Activated naive CD4-positive, alpha-beta T cell treated with anti-CD3 and anti-CD28 coated beads, Interleukin-2, amount 10 ng/mL, durations not matched to agents 7 days and 5 days (primary cell): Measurements from ENCODE around the gene SEPTIN10.

Experiments
- CTCF ChIA-PET: fragments of 350-600 bp; sonication (Branson Sonifier 250); formaldehyde crosslinking; loops from one replicate; lab custom pipeline; 2021; ENCODE audit warnings: antibody characterized with exemption; lab: Charles Lee
- DNase-seq: peaks from one replicate; pipeline ENCODE4 v3.0.0-alpha.2; 2020
- H3K27ac Mint-ChIP-seq: one replicate; pipeline ENCODE4 v1.8.0; 2021; ENCODE audit warnings: mild to moderate bottlenecking, moderate library complexity, mixed read lengths
- H3K27me3 Mint-ChIP-seq: one replicate; pipeline ENCODE4 v1.8.0; 2021; ENCODE audit warnings: mild to moderate bottlenecking, mixed read lengths
- H3K36me3 Mint-ChIP-seq: one replicate; pipeline ENCODE4 v1.8.0; 2021; ENCODE audit warnings: mixed read lengths
- H3K4me1 Mint-ChIP-seq: one replicate; pipeline ENCODE4 v1.8.0; 2021; ENCODE audit warnings: mixed read lengths
- H3K4me3 Mint-ChIP-seq: one replicate; pipeline ENCODE4 v1.8.0; 2021; ENCODE audit warnings: mild to moderate bottlenecking, moderate library complexity, mixed read lengths
- H3K9me3 Mint-ChIP-seq: one replicate; pipeline ENCODE4 v1.8.0; 2021; ENCODE audit warnings: mixed read lengths

SEPTIN10 gene

GRCh38 chr2:109531896-109532727 lies 81.7 kb downstream of the SEPTIN10 start:
- Mint-ChIP-seq H3K4me3 (no peak overlapping the region), H3K36me3 (no peaks in the 10 kb centered on the region), H3K27ac (no peak overlapping the region), H3K9me3 (no peaks in the 10 kb centered on the region), H3K27me3 (peaks cover 47% of the 10 kb centered on the region), H3K4me1 (no peaks in the 10 kb centered on the region)
- CTCF ChIA-PET: interaction anchor here (1.2 to 2.3 kb wide), 3 partner anchors 13 to 22 kb away, joined by 5 to 11 read pairs (median 6); no protein-coding TSS in a partner anchor
- DNase-seq: no peak

DNA sequence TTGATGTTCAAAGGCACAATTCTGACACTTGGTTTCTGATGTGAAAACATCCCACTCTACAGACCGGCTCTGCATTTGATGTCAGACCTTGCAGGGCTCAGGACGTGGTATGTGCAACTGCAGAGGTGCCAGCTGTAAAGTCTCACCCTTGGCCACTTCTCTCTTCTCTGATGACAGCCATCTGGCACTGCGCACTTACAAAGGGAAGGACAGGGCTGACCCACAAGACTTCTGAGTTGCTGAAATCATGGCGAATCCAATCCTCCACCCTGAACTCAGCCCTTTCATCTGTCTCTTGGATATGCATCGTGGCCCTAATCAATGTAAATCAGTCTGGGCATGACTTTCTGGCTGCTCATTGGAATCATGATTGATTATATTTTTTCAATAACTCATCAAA lies 82.5 kb downstream of the SEPTIN10 start:
- CTCF ChIA-PET: interaction anchor here (1.2 kb wide), 1 partner anchor 15 kb away, joined by 5 read pairs; no protein-coding TSS in a partner anchor
- no peak overlapping the region for H3K27ac Mint-ChIP-seq
- H3K4me3 Mint-ChIP-seq: no peak overlapping the region
- no peak for DNase-seq
- H3K9me3 Mint-ChIP-seq: no peaks in the 10 kb centered on the region
- H3K36me3 Mint-ChIP-seq: no peaks in the 10 kb centered on the region
- H3K4me1 Mint-ChIP-seq: no peaks in the 10 kb centered on the region
- H3K27me3 Mint-ChIP-seq: peaks cover 45% of the 10 kb centered on the region

DNA sequence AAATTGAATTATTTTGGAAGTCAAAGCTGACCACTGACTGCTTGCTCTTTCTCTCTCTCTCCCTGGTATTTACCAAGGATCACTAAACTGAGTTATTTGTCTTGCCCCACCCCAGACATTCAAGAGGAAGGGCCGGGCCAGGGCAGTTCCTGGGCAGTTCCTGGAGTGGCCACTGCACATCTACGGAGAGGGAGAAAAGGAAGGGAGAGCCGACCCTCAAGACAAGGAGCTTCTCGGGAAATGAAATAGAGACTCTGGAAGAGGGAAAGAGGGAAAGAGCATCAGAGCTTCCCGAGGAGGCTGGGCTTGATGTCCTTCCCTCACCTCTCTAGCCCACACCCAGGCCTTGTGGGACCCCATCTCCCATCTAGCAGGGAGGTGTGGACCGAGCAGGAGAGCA lies 83.1 kb downstream of the SEPTIN10 start:
- Mint-ChIP-seq H3K27ac (no peak overlapping the region), H3K9me3 (no peaks in the 10 kb centered on the region), H3K36me3 (no peaks in the 10 kb centered on the region), H3K4me3 (no peak overlapping the region), H3K27me3 (peaks cover 42% of the 10 kb centered on the region), H3K4me1 (no peaks in the 10 kb centered on the region)
- DNase-seq: no peak
- CTCF ChIA-PET: no interaction called here

DNA sequence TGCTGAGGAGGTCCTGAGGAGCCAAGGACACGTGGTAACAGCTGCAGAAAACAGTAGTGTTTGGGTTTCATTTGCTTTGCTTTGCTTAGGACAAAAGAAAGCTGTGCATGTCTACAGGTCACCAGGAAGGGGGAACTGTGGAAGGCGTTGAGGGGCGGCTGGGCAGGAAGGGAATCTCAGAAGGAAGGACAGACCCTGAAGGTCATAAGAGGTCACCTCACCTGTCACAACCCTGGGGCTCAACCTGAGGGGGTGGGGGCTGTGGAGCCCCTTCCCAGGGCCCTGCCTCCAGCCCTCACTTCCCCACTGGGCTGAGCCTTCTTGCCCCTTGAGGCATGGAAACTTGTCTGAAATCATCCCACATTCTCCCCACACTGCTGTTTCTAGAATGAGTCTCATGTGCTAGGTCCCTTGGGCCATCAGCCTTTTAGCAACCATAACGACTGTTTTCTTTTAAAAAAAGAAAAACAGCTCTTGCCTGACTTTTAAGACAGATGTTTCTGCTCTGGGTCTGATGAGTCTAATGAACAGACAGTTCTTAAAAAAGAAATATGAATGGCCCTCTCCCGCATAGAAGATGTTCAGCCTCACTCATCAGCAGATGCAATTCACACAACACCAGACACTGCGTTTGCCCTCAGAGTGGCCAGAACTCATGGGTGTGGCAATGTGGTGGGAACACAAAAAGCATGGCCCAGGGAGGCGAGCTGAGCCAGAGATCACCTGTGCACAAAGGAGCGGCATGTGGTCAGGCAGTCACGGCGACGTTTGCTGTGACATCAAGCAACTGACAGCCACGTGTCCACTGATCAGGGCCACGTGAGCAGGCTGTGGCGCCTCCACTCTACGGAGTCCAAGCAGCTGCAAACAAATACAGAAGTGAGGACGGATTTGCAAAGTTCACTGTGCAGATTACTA lies 84.0 kb downstream of the SEPTIN10 start:
- no peaks in the 10 kb centered on the region for H3K9me3 Mint-ChIP-seq
- CTCF ChIA-PET: no interaction called here
- no peaks in the 10 kb centered on the region for H3K36me3 Mint-ChIP-seq
- DNase-seq: no peak
- H3K27me3 Mint-ChIP-seq: peaks cover 42% of the 10 kb centered on the region
- no peak overlapping the region for H3K4me3 Mint-ChIP-seq
- no peaks in the 10 kb centered on the region for H3K4me1 Mint-ChIP-seq
- H3K27ac Mint-ChIP-seq: no peak overlapping the region

GRCh38 chr2:109528811-109529501 lies 84.8 kb downstream of the SEPTIN10 start:
- Mint-ChIP-seq H3K27ac (no peak overlapping the region), H3K27me3 (peaks cover 42% of the 10 kb centered on the region), H3K9me3 (no peaks in the 10 kb centered on the region), H3K4me3 (no peak overlapping the region), H3K4me1 (no peaks in the 10 kb centered on the region), H3K36me3 (no peaks in the 10 kb centered on the region)
- CTCF ChIA-PET: interaction anchor here (0.9 kb wide), 1 partner anchor 19 kb away, joined by 3 read pairs; no protein-coding TSS in a partner anchor
- DNase-seq: no peak

GRCh38 chr2:109527846-109528705 lies 85.7 kb downstream of the SEPTIN10 start:
- CTCF ChIA-PET: interaction anchor here (0.9 kb wide), 1 partner anchor 19 kb away, joined by 3 read pairs; no protein-coding TSS in a partner anchor

GRCh38 chr2:109527079-109527478 lies 86.7 kb downstream of the SEPTIN10 start:
- H3K9me3 Mint-ChIP-seq: no peaks in the 10 kb centered on the region
- H3K36me3 Mint-ChIP-seq: no peaks in the 10 kb centered on the region
- no peaks in the 10 kb centered on the region for H3K4me1 Mint-ChIP-seq
- H3K27me3 Mint-ChIP-seq: peaks cover 32% of the 10 kb centered on the region
- no peak overlapping the region for H3K4me3 Mint-ChIP-seq
- no peak overlapping the region for H3K27ac Mint-ChIP-seq
- CTCF ChIA-PET: no interaction called here
- DNase-seq: no peak

More at GRCh38 chr2:109527846-109528705, 85.7 kb downstream of the SEPTIN10 start:
- H3K4me1 Mint-ChIP-seq: no peaks in the 10 kb centered on the region
- H3K27ac Mint-ChIP-seq: no peak overlapping the region
- no peak for DNase-seq
- no peak overlapping the region for H3K4me3 Mint-ChIP-seq
- peaks cover 38% of the 10 kb centered on the region for H3K27me3 Mint-ChIP-seq
- H3K9me3 Mint-ChIP-seq: no peaks in the 10 kb centered on the region
- no peaks in the 10 kb centered on the region for H3K36me3 Mint-ChIP-seq

DNA sequence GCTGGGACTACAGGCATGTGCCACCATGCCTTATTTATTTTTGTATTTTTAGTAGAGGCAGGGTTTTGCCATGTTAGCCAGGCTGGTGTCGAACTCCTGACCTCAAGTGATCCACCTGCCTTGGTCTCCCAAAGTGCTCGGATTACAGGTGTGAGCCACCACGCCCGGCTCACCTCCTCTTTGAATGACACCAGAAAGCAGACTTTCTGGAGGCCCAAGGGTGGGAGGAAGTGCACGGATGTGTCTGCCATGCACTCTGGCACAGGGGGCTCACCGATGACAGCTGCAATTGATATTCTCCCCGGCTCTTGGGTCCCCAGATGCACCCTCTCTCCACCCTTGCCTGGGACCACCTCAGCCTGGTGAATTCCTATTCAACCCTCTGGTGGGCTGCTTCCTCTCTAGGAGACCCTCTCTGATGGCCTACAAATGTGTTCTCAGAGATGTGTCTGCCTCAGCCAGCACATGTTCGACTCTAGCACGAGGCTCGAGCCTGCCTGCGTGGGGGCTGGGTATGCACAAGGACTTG lies 87.3 kb downstream of the SEPTIN10 start:
- no peak for DNase-seq
- CTCF ChIA-PET: interaction anchor here (1.4 kb wide), 1 partner anchor 19 kb away, joined by 3 read pairs; no protein-coding TSS in a partner anchor
- Mint-ChIP-seq H3K4me3 (no peak overlapping the region), H3K9me3 (no peaks in the 10 kb centered on the region), H3K27ac (no peak overlapping the region), H3K36me3 (no peaks in the 10 kb centered on the region), H3K4me1 (no peaks in the 10 kb centered on the region), H3K27me3 (peaks cover 26% of the 10 kb centered on the region)

DNA sequence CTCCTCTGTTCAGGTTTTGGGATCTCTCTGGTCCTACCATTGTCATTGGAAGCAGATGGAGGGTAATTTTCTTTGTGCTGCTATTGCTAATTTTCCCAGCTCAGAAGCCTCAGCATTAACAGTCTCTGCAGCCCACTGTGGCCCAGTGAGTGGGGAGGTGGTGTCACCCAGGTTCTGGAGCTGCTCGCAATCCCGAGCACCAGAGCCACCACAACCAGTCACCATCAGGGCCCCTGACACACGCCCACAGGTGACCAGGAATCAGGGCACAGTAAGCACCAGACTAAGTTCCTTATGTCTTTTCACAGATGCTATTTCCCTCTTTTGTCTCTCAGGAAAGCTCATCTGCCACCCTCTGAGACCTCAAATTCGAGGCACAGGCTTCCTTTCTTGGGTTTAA lies 87.9 kb downstream of the SEPTIN10 start:
- CTCF ChIA-PET: interaction anchor here (1.4 kb wide), 1 partner anchor 20 kb away, joined by 3 read pairs; no protein-coding TSS in a partner anchor
- Mint-ChIP-seq H3K9me3 (no peaks in the 10 kb centered on the region), H3K27ac (no peak overlapping the region), H3K4me3 (no peak overlapping the region), H3K4me1 (no peaks in the 10 kb centered on the region), H3K27me3 (peaks cover 20% of the 10 kb centered on the region), H3K36me3 (no peaks in the 10 kb centered on the region)
- no peak for DNase-seq

DNA sequence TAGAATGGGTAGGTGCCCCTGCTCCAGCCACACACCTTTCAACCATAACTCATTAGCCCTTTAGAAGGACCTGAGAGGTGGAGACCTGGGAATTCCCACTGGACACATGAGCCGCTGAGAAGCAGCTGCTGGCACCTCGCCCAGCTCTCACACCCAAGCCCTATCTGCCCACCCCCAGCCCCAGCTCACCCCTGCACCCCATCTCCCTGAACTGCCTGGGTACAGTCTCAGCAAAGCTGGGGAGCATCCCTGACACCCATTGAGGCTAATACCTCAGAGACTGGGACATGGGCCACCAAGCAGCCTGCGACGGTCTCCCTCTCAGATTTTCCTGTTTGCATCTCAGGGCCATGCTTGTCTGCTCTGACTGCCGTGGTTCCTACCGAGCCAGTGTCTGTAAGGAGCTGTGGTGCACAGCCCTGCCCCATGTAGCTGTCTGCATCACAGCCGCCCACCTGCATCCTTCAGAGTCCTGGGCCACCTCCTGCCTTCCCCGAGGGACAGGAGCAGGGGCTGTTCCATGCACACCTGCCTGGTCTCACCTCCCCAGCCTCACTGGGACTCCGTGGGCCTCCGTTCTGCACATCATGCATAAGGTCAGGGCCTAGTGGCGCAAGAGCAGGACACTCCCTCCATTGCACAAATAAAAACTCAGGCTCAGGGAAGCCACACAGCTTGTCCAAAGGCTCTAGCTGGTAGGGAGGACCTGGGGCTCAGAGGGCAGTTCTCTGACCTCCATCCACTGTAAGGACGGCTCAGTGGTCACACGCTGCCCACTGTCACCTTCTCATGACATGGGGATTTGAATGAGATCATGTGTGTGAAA lies 90.0 kb downstream of the SEPTIN10 start:
- no peak for DNase-seq
- no peak overlapping the region for H3K27ac Mint-ChIP-seq
- H3K36me3 Mint-ChIP-seq: no peaks in the 10 kb centered on the region
- no peak overlapping the region for H3K4me3 Mint-ChIP-seq
- peaks cover 7% of the 10 kb centered on the region for H3K27me3 Mint-ChIP-seq
- CTCF ChIA-PET: interaction anchor here (0.6 to 0.9 kb wide), 3 partner anchors 12 to 601 kb away, joined by 3 to 4 read pairs (median 3); no protein-coding TSS in a partner anchor
- no peaks in the 10 kb centered on the region for H3K9me3 Mint-ChIP-seq
- no peaks in the 10 kb centered on the region for H3K4me1 Mint-ChIP-seq

GRCh38 chr2:109523121-109523520 lies 90.6 kb downstream of the SEPTIN10 start:
- no peak overlapping the region for H3K4me3 Mint-ChIP-seq
- DNase-seq: no peak
- no peaks in the 10 kb centered on the region for H3K36me3 Mint-ChIP-seq
- no peaks in the 10 kb centered on the region for H3K9me3 Mint-ChIP-seq
- no peak overlapping the region for H3K27ac Mint-ChIP-seq
- H3K4me1 Mint-ChIP-seq: no peaks in the 10 kb centered on the region
- CTCF ChIA-PET: interaction anchor here (0.9 kb wide), 1 partner anchor 12 kb away, joined by 3 read pairs; no protein-coding TSS in a partner anchor
- peaks cover 4% of the 10 kb centered on the region for H3K27me3 Mint-ChIP-seq

DNA sequence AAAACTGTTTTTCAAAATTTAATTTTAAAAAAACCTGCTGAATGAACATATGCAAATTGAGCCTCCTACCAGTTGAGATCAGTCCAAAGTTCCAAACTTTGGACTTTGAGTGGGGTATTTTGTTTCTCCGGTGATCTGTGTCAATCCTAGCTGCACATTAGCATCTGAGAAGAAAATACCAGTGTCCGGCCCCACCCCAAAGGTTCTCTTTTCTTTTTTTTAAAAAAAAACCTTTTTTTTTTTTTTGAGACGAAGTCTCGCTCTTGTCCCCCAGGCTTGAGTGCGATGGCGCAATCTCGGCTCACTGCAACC lies 91.7 kb downstream of the SEPTIN10 start:
- no peak overlapping the region for H3K27ac Mint-ChIP-seq
- H3K36me3 Mint-ChIP-seq: no peaks in the 10 kb centered on the region
- no peaks in the 10 kb centered on the region for H3K4me1 Mint-ChIP-seq
- CTCF ChIA-PET: interaction anchor here (0.9 kb wide), 1 partner anchor 11 kb away, joined by 5 read pairs; no protein-coding TSS in a partner anchor
- no peak for DNase-seq
- H3K27me3 Mint-ChIP-seq: peaks cover 3% of the 10 kb centered on the region
- H3K4me3 Mint-ChIP-seq: no peak overlapping the region
- H3K9me3 Mint-ChIP-seq: no peaks in the 10 kb centered on the region
